PC-3 (cell line): ENCODE results near the gene AFF4.

ENCODE experiments used
- CTCF ChIP-seq: fragments of 300-600 bp; sonication (generic); conservative IDR thresholded peaks from 2 replicates; pipeline ENCODE4 v1.5.1; 2017; ENCODE audit warnings: antibody characterized with exemption, low read depth, mild to moderate bottlenecking, low read length
- EZH2 ChIP-seq: fragments of 300-600 bp; sonication (generic); IDR thresholded peaks from one replicate; pipeline ENCODE4 v1.6.1; 2017; ENCODE audit warnings: antibody characterized with exemption, mild to moderate bottlenecking, low read length; ENCODE audit not compliant: unreplicated experiment
- EZH2phosphoT487 ChIP-seq: fragments of 300-600 bp; sonication (generic); IDR thresholded peaks from 2 replicates; pipeline ENCODE4 v1.6.1; 2018; ENCODE audit warnings: mild to moderate bottlenecking, antibody characterized with exemption, low read length, borderline replicate concordance

- TF ChIP-seq CTCF (no peak), EZH2 (no peak), EZH2phosphoT487 (no peak)
Observed at GRCh38 chr5:132830436-132831094, 132.9 kb downstream of the AFF4 start, which contains the start of gene SHROOM1.
